ENCODE data around the gene KLRC4.

Gene KLRC4

DNA sequence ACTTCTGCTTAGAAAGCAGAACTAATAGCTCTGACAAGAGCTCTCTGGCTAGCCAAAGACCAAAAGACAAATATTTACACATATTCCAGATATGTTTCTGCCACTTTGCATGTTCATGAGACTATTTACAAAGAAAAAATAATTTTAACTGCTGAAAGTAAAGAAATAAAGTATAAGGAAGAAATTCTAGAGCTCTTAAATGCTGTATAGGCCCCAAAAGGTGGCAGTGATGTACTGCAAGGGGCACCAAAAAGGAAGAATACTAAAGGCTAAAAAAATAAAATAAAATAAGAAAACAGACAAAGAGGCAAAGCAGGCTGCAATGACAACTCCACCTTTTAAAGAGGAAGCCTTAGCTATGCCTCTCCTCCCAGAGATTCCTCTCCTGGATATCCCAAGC lies 42.7 kb downstream of the KLRC4 start:
- peak; percentile 7 for DNase-seq

- DNase-seq = no peak
Measured at GRCh38 chr12:10365696-10366405, 43.7 kb downstream of the KLRC4 start.

- peak; percentile 77 for DNase-seq
Measured at GRCh38 chr12:10364815-10365622, 44.5 kb downstream of the KLRC4 start.

GRCh38 chr12:10363914-10364814 lies 45.4 kb downstream of the KLRC4 start:
- DNase-seq = peak; percentile 70

GRCh38 chr12:10363658-10363913 lies 46.0 kb downstream of the KLRC4 start:
- no peak for DNase-seq

DNA sequence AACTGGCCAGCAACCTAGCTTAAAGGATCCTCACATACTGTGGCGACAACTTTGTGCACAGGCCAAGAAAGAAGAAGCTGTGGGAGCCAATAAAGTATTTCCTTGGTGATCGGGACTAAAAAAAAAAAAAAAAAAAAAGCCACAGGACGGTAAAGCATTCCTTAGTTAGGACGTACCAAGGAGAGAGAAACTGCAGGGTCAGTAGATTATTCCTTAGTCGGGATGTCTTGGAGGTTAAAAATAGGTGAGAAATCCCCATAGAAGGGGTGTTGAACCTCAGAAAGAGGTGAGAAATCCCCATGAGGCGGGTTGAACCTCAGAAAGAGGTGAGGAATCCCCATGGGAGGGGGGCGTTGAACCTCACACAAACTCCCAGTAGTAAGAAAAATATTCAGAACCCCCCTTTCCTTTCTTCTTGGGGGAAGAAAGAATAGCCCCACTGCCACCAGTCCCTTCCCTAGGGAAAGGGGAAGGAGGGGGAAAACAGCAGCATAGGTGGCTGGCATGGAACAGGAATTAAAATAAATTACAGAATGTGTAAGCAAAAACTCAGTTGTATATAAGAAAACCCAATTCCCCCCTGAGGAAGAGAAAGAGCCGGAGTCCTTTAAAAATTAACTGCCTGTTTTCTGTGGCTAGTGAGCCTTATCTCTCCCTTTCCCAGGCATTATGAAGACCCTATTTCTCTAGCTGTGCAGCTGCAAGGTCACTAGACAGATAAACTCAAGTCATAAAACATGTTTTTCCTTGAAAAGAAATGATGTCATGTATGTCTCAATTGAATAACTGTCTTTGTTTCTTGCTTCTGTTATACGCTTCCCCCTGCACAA lies 46.5 kb downstream of the KLRC4 start:
- DNase-seq = peak; percentile 54

GRCh38 chr12:10362325-10362724 lies 47.2 kb downstream of the KLRC4 start:
- DNase-seq = no peak

DNA sequence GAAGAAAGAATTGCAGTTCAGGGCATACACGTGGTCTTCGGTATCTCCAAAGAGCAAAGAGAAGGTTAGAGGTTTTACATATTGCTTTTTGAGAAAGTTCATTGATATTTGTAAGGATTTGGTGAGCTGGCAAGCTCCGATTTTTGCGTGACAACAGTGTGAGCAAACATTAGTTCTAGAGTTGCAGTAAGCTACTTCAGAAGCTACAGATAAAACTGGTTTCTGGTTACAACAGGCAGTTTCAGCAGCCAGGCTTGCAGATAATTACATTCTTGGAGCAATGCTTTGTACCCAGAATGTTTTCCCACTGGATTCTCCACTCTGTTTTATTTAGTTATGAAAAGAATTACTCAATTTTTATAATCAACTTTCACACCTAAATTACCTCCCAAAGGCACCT lies 47.9 kb downstream of the KLRC4 start:
- DNase-seq = no peak

- DNase-seq = no peak
Measured at GRCh38 chr12:10361084-10361483, 48.5 kb downstream of the KLRC4 start.

GRCh38 chr12:10358969-10359368 lies 50.6 kb downstream of the KLRC4 start:
- DNase-seq = no peak

GRCh38 chr12:10358131-10358530 lies 51.4 kb downstream of the KLRC4 start:
- DNase-seq = no peak
